ENCODE data around the gene SNTB2. TPM values are rescaled to one million over a fixed set of nuclear protein-coding genes. Genes with fewer than 3 reads are reported as not detected.

The SNTB2 gene
- total and polyA plus RNA-seq, 9 of the 15 experiments (the other 6 are each of a cell fraction or from before 2014, with no cell fraction given), result 1.2 to 13.7 (median 5.7) TPM

- TF ChIP-seq MGA (IDR thresholded peaks at IDR 0.05), result peak; percentile 61; the same call in 1 of the 2 replicates
- peak; percentile 76 for TF ChIP-seq BHLHE40 (IDR thresholded peaks at IDR 0.05; ENCODE audit: low read length)
- TF ChIP-seq ZBTB12 (CRISPR knock-in tag; IDR thresholded peaks at IDR 0.05), result no peak
- TF ChIP-seq ZHX1 (conservative IDR thresholded peaks at IDR 0.05; ENCODE audit: low read length), result no peak
- TF ChIP-seq ETV5 (CRISPR knock-in tag; IDR thresholded peaks at IDR 0.05; ENCODE audit: low read depth), result peak; percentile 78
- no peak for TF ChIP-seq TCF15 (CRISPR knock-in tag; IDR thresholded peaks at IDR 0.05)
- TF ChIP-seq ZNF512 (tag; IDR thresholded peaks at IDR 0.05), result no peak
Measured at GRCh38 chr16:69186642-69187445, at the start of gene SNTB2 (continued).

All from K562 (cell line).